Breast epithelium (tissue), 4 donors: ENCODE data around the gene ABLIM2. TPM values are rescaled to one million over a fixed set of nuclear protein-coding genes. Genes with fewer than 3 reads are reported as not detected.

Experiments used
- DNase-seq, 2 donors: peaks; one replicate each; pipeline ENCODE4 v3.0.0-alpha.2; 2019; ENCODE audit warnings: low spot score in 2 of 2
- H3K27ac ChIP-seq, 2 donors: fragments of 200-600 bp; sonication (generic) in 1 of 2; one replicate each; pipeline ENCODE4 v1.5.1; 2016 to 2019; ENCODE audit warnings: mild to moderate bottlenecking in 1 of 2
- H3K27me3 ChIP-seq, 2 donors: fragments of 200-600 bp; sonication (generic) in 1 of 2; one replicate each; pipeline versions ENCODE4 v1.5.1 to v1.6.0; 2017 to 2019; ENCODE audit warnings: control low read depth in 1 of 2, mild to moderate bottlenecking in 1 of 2
- H3K36me3 ChIP-seq: fragments of 200-600 bp; one replicate; pipeline ENCODE4 v1.5.1; 2019
- H3K4me1 ChIP-seq, 2 donors: fragments of 200-600 bp; sonication (generic); one replicate each; pipeline ENCODE4 v1.5.1; 2016 to 2019; ENCODE audit warnings: control low read depth in 1 of 2
- H3K4me3 ChIP-seq, 3 donors: fragments of 200-600 bp; sonication (generic); 1 replicate in 2 of 3; 2 replicates in 1 of 3; pipeline ENCODE4 v1.5.1; 2016 to 2019; ENCODE audit warnings: mild to moderate bottlenecking in 3 of 3, moderate library complexity in 2 of 3
- H3K9me3 ChIP-seq, 2 donors: fragments of 200-600 bp; sonication (generic) in 1 of 2; one replicate each; pipeline ENCODE4 v1.5.1; 2016 to 2019; ENCODE audit warnings: control low read depth in 1 of 2
- CTCF ChIP-seq, 3 donors: fragments of 450-650 bp; IDR thresholded peaks; one replicate each; pipeline ENCODE4 v1.5.1; 2016 to 2017; ENCODE audit warnings: antibody characterized with exemption in 3 of 3, mild to moderate bottlenecking in 3 of 3, moderate library complexity in 3 of 3
- POLR2A ChIP-seq: fragments of 450-650 bp; IDR thresholded peaks from one replicate; pipeline ENCODE4 v1.6.1; 2016; ENCODE audit warnings: antibody characterized with exemption, mild to moderate bottlenecking, moderate library complexity
- POLR2AphosphoS5 ChIP-seq, 3 donors: sonication (generic); formaldehyde crosslinking; IDR thresholded peaks; one replicate each; pipeline ENCODE4 v1.6.1; 2017; ENCODE audit warnings: antibody characterized with exemption in 3 of 3
- intact Hi-C: fragments of 100-400 bp; cut with DNase I; formaldehyde crosslinking; loops from one replicate; pipeline ENCODE4 v1.15.1; 2023; ENCODE audit warnings: low total_unique reads
- total RNA-seq, 3 donors: library from RNA; depleted of rRNA; stranded (reverse); fragments of >200 nt; gene quantifications; one replicate each; pipeline ENCODE4 v1.1.0, GENCODE V29; 2016

Gene ABLIM2
- total RNA-seq, 3 donors from 2014 or later: 4.8 to 11.5 (median 8.2) TPM

- no peaks in the 10 kb centered on the region for H3K36me3 ChIP-seq
- intact Hi-C loops: no loop called here
- no peak overlapping the region for H3K27ac ChIP-seq
- no peaks in the 10 kb centered on the region for H3K4me1 ChIP-seq
- no peaks in the 10 kb centered on the region for H3K27me3 ChIP-seq
- no peak for DNase-seq
- H3K9me3 ChIP-seq: no peaks in the 10 kb centered on the region
- no peak for TF ChIP-seq CTCF (IDR thresholded peaks at IDR 0.05)
- TF ChIP-seq POLR2A: no peak
- no peak for TF ChIP-seq POLR2AphosphoS5 (IDR thresholded peaks at IDR 0.05)
- no peak overlapping the region for H3K4me3 ChIP-seq
These were observed 23.2 kb upstream of the ABLIM2 start for GRCh38 chr4:8181844-8182243.

GRCh38 chr4:8181119-8181518 is 22.5 kb upstream of the ABLIM2 start:
- Histone ChIP-seq H3K27ac (no peak overlapping the region), H3K4me1 (no peaks in the 10 kb centered on the region), H3K9me3 (no peaks in the 10 kb centered on the region), H3K27me3 (peaks cover 0 to 4% of the 10 kb centered on the region in 2 donors), H3K36me3 (no peaks in the 10 kb centered on the region), H3K4me3 (no peak overlapping the region)
- intact Hi-C loops: no loop called here
- TF ChIP-seq CTCF (IDR thresholded peaks at IDR 0.05) (no peak), POLR2A (no peak), POLR2AphosphoS5 (IDR thresholded peaks at IDR 0.05) (no peak)
- DNase-seq: no peak

DNA sequence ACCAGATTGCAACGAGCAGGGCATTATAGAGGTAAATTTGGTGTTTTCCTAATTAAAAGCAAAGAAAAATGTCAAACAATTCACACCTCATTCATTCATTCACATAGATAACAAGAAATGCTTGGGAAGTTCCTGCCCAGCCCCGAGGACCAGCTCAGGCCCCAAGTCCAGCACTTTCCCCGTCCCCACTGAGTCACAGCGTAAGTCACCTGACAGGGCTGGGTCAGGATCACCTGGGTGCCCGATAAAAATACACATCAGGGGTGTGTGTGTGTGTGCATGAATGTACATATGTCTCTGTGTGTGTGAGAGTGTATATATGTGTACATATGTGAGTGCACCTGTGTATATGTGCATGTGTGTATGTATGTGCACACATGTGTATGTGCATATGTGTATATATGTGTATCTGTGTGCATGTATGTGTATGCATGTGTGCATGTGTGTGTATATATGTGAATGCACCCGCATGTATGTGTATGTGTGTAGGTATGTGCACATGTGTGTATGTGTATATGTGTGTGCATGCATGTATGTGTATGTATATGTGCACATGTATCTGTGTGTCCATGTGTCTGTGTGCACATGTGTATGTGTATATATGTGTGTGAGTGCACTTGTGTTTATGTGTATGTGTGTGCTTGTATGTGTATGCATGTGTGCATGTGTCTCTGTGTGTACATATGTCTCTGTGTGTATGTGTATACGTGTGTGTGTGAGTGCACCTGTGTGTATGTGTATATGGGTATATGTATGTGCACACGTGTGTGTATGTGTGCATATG is 21.9 kb upstream of the ABLIM2 start:
- intact Hi-C loops: no loop called here
- Histone ChIP-seq H3K27ac (no peak overlapping the region), H3K4me3 (no peak overlapping the region), H3K27me3 (peaks cover 0 to 4% of the 10 kb centered on the region in 2 donors), H3K9me3 (no peaks in the 10 kb centered on the region), H3K36me3 (no peaks in the 10 kb centered on the region), H3K4me1 (no peaks in the 10 kb centered on the region)
- no peak for DNase-seq
- TF ChIP-seq POLR2AphosphoS5 (IDR thresholded peaks at IDR 0.05): no peak
- TF ChIP-seq CTCF (IDR thresholded peaks at IDR 0.05): no peak
- TF ChIP-seq POLR2A: no peak

- Histone ChIP-seq H3K9me3 (no peaks in the 10 kb centered on the region), H3K4me3 (no peak overlapping the region), H3K27ac (no peak overlapping the region), H3K4me1 (no peaks in the 10 kb centered on the region), H3K27me3 (peaks cover 0 to 4% of the 10 kb centered on the region in 2 donors), H3K36me3 (no peaks in the 10 kb centered on the region)
- no peak for TF ChIP-seq POLR2A
- TF ChIP-seq POLR2AphosphoS5 (IDR thresholded peaks at IDR 0.05): no peak
- intact Hi-C loops: no loop called here
- DNase-seq: no peak
These were observed 21.2 kb upstream of the ABLIM2 start for GRCh38 chr4:8179771-8180170.

DNA sequence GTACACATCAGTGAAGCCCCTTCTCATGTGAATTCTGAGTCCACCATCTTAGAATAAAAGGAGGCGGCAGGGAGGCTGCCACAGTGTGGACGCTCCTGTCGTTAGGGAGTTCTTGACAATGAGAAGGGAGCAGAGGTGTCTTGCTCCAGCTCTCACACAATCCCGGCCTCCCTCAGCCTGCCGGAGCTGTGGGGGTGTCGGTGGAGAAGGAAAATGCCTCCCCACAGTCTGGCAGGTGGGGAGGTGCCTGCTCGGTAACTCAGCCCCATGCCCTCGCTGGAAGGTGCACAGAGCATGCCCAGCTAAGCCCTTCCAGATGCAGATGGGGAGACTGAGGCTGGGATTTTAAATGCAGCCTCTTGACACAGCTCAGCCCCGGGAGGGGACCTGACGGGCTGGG is 20.5 kb upstream of the ABLIM2 start:
- H3K9me3 ChIP-seq: no peaks in the 10 kb centered on the region
- peaks cover 0 to 4% of the 10 kb centered on the region in 2 donors for H3K27me3 ChIP-seq
- no peak for TF ChIP-seq POLR2A
- TF ChIP-seq CTCF (IDR thresholded peaks at IDR 0.05): no peak
- TF ChIP-seq POLR2AphosphoS5 (IDR thresholded peaks at IDR 0.05): no peak
- no peak overlapping the region for H3K4me3 ChIP-seq
- H3K4me1 ChIP-seq: no peaks in the 10 kb centered on the region
- H3K36me3 ChIP-seq: no peaks in the 10 kb centered on the region
- intact Hi-C loops: no loop called here
- no peak for DNase-seq
- H3K27ac ChIP-seq: no peak overlapping the region
